DMS153 treated with DMSO at 0.1 percent for 48 hours (cell line): ENCODE results near the gene SECTM1.

Experiments
- DNase-seq: peaks from one replicate; lab custom pipeline; 2025; ENCODE audit not compliant: unreplicated experiment; lab: John Stamatoyannopoulos, UW

Gene SECTM1

GRCh38 chr17:82301916-82302567 lies 31.5 kb downstream of the SECTM1 start:
- DNase-seq = no peak

- no peak for DNase-seq
Observed at GRCh38 chr17:82301300-82301915, 32.2 kb downstream of the SECTM1 start.

- DNase-seq = no peak
Observed at GRCh38 chr17:82300707-82301270, 32.8 kb downstream of the SECTM1 start.

- no peak for DNase-seq
Observed at GRCh38 chr17:82300228-82300627, 33.3 kb downstream of the SECTM1 start.

GRCh38 chr17:82299452-82299851 lies 34.1 kb downstream of the SECTM1 start:
- DNase-seq = no peak

- no peak for DNase-seq
Observed at GRCh38 chr17:82298538-82299421, 34.8 kb downstream of the SECTM1 start.

- DNase-seq = peak; percentile 75
Observed at GRCh38 chr17:82297714-82298537, 35.6 kb downstream of the SECTM1 start.

- DNase-seq = peak; percentile 62
Observed at GRCh38 chr17:82297280-82297713, 36.3 kb downstream of the SECTM1 start.

GRCh38 chr17:82296511-82297279 lies 36.9 kb downstream of the SECTM1 start:
- DNase-seq = no peak

GRCh38 chr17:82295472-82295814 lies 38.1 kb downstream of the SECTM1 start:
- no peak for DNase-seq

GRCh38 chr17:82294064-82294773 lies 39.3 kb downstream of the SECTM1 start:
- no peak for DNase-seq

GRCh38 chr17:82292251-82293154 lies 41.1 kb downstream of the SECTM1 start:
- DNase-seq = peak; percentile 96

- DNase-seq = no peak
Observed at GRCh38 chr17:82291582-82292250, 41.9 kb downstream of the SECTM1 start.

GRCh38 chr17:82287868-82288801 lies 45.4 kb downstream of the SECTM1 start:
- DNase-seq = peak; percentile 98

- no peak for DNase-seq
Observed at GRCh38 chr17:82287013-82287867, 46.3 kb downstream of the SECTM1 start.

- no peak for DNase-seq
Observed at GRCh38 chr17:82285141-82285540, 48.4 kb downstream of the SECTM1 start.
